ENCODE data around the gene IQCF2.
"Not testable (repeated sequence)": the region's sequence is repeated elsewhere in the genome, so short reads cannot be mapped to it uniquely, and the experiment has no call there.

- TF ChIP-seq CTCF, POLR2A (IDR thresholded peaks at IDR 0.05): not testable (repeated sequence)
These were observed 40.9 kb downstream of the IQCF2 start for GRCh38 chr3:51902361-51902760.
